GM12878 (cell line): Measurements from ENCODE around the gene NAA20.

Source experiments
- BCLAF1 ChIP-seq: fragments of 450-650 bp; IDR thresholded peaks from 2 replicates; pipeline ENCODE4 v1.6.1; 2017; ENCODE audit warnings: antibody characterized with exemption, mild to moderate bottlenecking, moderate library complexity
- CBFB ChIP-seq: IDR thresholded peaks from 2 replicates; pipeline ENCODE4 v1.6.1; 2016; ENCODE audit warnings: antibody characterized with exemption, low read depth
- CHD4 ChIP-seq: fragments of 200-600 bp; sonication (generic); IDR thresholded peaks from 2 replicates; pipeline ENCODE4 v1.6.1; 2016; ENCODE audit warnings: mild to moderate bottlenecking
- CREB1 ChIP-seq: IDR thresholded peaks from 2 replicates; pipeline ENCODE4 v1.6.1; 2012; ENCODE audit warnings: low read depth, mild to moderate bottlenecking, inconsistent platforms
- CTCF ChIP-seq, 3 experiments: IDR thresholded peaks in 2 of 3; conservative IDR thresholded peaks in 1 of 3; 2 replicates each; pipeline ENCODE4 v1.5.1; 2011; ENCODE audit warnings: low read depth in 3 of 3, low read length in 3 of 3, mild to moderate bottlenecking in 3 of 3, control low read depth in 2 of 3, moderate library complexity in 2 of 3, inconsistent platforms in 1 of 3, mixed read lengths in 1 of 3; ENCODE audit not compliant: control insufficient read depth in 2 of 3, insufficient read depth in 1 of 3; ENCODE audit errors: extremely low read depth in 1 of 3
- FOS ChIP-seq: IDR thresholded peaks from 3 replicates; pipeline ENCODE4 v1.6.1; 2011; ENCODE audit warnings: borderline replicate concordance; ENCODE audit not compliant: insufficient read length; ENCODE audit errors: extremely low read depth
- KDM1A ChIP-seq: fragments of 200-600 bp; sonication (generic); IDR thresholded peaks from 2 replicates; pipeline ENCODE4 v1.6.1; 2016; ENCODE audit warnings: borderline replicate concordance
- NFYA ChIP-seq: IDR thresholded peaks from 2 replicates; pipeline ENCODE4 v1.6.1; 2011; ENCODE audit warnings: low read depth, mild to moderate bottlenecking, low read length, improper control_type of control experiment, borderline replicate concordance
- NFYB ChIP-seq: IDR thresholded peaks from 2 replicates; pipeline ENCODE4 v1.6.1; 2011; ENCODE audit warnings: low read depth, mild to moderate bottlenecking, low read length, improper control_type of control experiment, moderate library complexity; ENCODE audit not compliant: insufficient read depth
- POLR2A ChIP-seq: IDR thresholded peaks from 2 replicates; pipeline ENCODE4 v1.6.1; 2011; ENCODE audit warnings: low read depth, mild to moderate bottlenecking, low read length
- SUZ12 ChIP-seq: fragments of 200-600 bp; sonication (generic); IDR thresholded peaks from one replicate; pipeline ENCODE4 v1.6.1; 2018; ENCODE audit warnings: antibody characterized with exemption, mild to moderate bottlenecking; ENCODE audit not compliant: unreplicated experiment
- TAF1 ChIP-seq: IDR thresholded peaks from 2 replicates; pipeline ENCODE4 v1.6.1; 2011; ENCODE audit warnings: mild to moderate bottlenecking, low read depth, low read length, borderline replicate concordance

- TF ChIP-seq SUZ12 (no peak), NFYB (no peak), POLR2A (no peak), BCLAF1 (no peak), CREB1 (no peak), FOS (no peak), NFYA (no peak), CTCF (IDR thresholded peaks at IDR 0.05 in 2 of 3, conservative IDR thresholded peaks at IDR 0.05 in 1 of 3; ENCODE audit: control insufficient read depth in 2 of 3, extremely low read depth in 1 of 3, insufficient read depth in 1 of 3, low read depth in 3 of 3, low read length in 3 of 3) (no peak), CHD4 (no peak), CBFB (no peak), KDM1A (no peak), TAF1 (no peak)
Observed at GRCh38 chr20:19991854-19992253, 25.3 kb upstream of the NAA20 start.
